Epithelial cell of esophagus (primary cell): Measurements from ENCODE around the gene NAV3.
A peak's percentile ranks its signal among the peaks of the same experiment; 100 is the strongest.

ENCODE experiments used
- DNase-seq: peaks from one replicate; pipeline ENCODE4 v3.0.0; 2010; ENCODE audit warnings: low read depth
- H3K4me3 ChIP-seq: 2 replicates; pipeline ENCODE4 v1.5.1; 2011; ENCODE audit warnings: mild to moderate bottlenecking, low read length, control low read depth
- CTCF ChIP-seq: IDR thresholded peaks from 2 replicates; pipeline ENCODE4 v1.5.1; 2011; ENCODE audit warnings: low read depth, mild to moderate bottlenecking, low read length, control low read depth, inconsistent platforms; ENCODE audit not compliant: insufficient read depth; ENCODE audit errors: missing control alignments

The NAV3 gene

DNA sequence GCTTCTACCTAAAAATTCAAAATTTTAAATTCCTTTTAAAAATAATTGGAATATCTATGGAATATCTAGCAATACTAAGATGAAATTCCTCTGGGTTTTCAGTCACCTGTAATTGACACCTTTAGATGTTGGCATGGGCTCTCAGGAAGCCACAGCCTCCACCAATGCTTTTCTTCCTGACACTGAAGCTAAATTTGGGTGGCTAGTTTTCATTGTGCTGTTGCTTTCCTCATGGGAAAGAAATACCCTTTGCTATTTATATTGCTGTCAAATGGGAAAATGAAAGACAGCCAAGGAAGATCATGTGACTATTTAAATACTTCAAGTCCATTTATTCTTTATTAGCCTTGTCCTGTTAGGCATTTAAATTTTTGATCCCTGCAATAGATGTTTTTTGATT, 313.0 kb downstream of the NAV3 start:
- no peak overlapping the region for H3K4me3 ChIP-seq
- TF ChIP-seq CTCF: no peak
- DNase-seq: no peak

- TF ChIP-seq CTCF: no peak
- DNase-seq: no peak
Observed at GRCh38 chr12:78145398-78145797, 314.7 kb downstream of the NAV3 start.

GRCh38 chr12:78146365-78146772, 315.7 kb downstream of the NAV3 start:
- peak; percentile 70 for TF ChIP-seq CTCF
- DNase-seq: peak; percentile 43
- H3K4me3 ChIP-seq: no peak overlapping the region

More at GRCh38 chr12:78145398-78145797, 314.7 kb downstream of the NAV3 start:
- H3K4me3 ChIP-seq: no peak overlapping the region

- H3K4me3 ChIP-seq: no peak overlapping the region
- TF ChIP-seq CTCF: no peak
- no peak for DNase-seq
Observed at GRCh38 chr12:78149459-78149858, 318.8 kb downstream of the NAV3 start.

GRCh38 chr12:78155546-78155945, 324.9 kb downstream of the NAV3 start:
- no peak for TF ChIP-seq CTCF
- DNase-seq: peak; percentile 8
- H3K4me3 ChIP-seq: no peak overlapping the region

- no peak for TF ChIP-seq CTCF
- no peak for DNase-seq
Observed at GRCh38 chr12:78156751-78157150, 326.1 kb downstream of the NAV3 start.

GRCh38 chr12:78157199-78157598, 326.5 kb downstream of the NAV3 start:
- DNase-seq: peak; percentile 35
- no peak overlapping the region for H3K4me3 ChIP-seq
- TF ChIP-seq CTCF: no peak

More at GRCh38 chr12:78156751-78157150, 326.1 kb downstream of the NAV3 start:
- no peak overlapping the region for H3K4me3 ChIP-seq
